Mesothelial cell of epicardium (in vitro differentiated cells): ENCODE measurements around the gene STMND1. TPM values are rescaled to one million over a fixed set of nuclear protein-coding genes. Genes with fewer than 3 reads are reported as not detected.
A peak's percentile ranks its signal among the peaks of the same experiment; 100 is the strongest.

ENCODE experiments used
- DNase-seq, 2 experiments: peaks; one replicate each; pipeline ENCODE4 v3.0.0; 2021; ENCODE audit warnings: low spot score in 2 of 2; ENCODE audit not compliant: unreplicated experiment in 2 of 2
- H3K27ac Mint-ChIP-seq: 2 replicates; pipeline ENCODE4 v1.8.0; 2021; ENCODE audit warnings: mixed read lengths
- H3K27me3 Mint-ChIP-seq: 2 replicates; pipeline ENCODE4 v1.8.0; 2021; ENCODE audit warnings: low read depth, mixed read lengths
- H3K36me3 Mint-ChIP-seq: 2 replicates; pipeline ENCODE4 v1.8.0; 2021; ENCODE audit warnings: mixed read lengths
- H3K4me1 Mint-ChIP-seq: 2 replicates; pipeline ENCODE4 v1.8.0; 2021; ENCODE audit warnings: mixed read lengths
- H3K4me3 Mint-ChIP-seq: 2 replicates; pipeline ENCODE4 v1.8.0; 2021; ENCODE audit warnings: mild to moderate bottlenecking, moderate library complexity, mixed read lengths
- H3K9me3 Mint-ChIP-seq: 2 replicates; pipeline ENCODE4 v1.8.0; 2021; ENCODE audit warnings: mixed read lengths
- CTCF ChIP-seq: fragments of 200-600 bp; sonication (generic); IDR thresholded peaks from one replicate; pipeline ENCODE4 v1.5.0; 2021; ENCODE audit warnings: antibody characterized with exemption; ENCODE audit not compliant: unreplicated experiment
- total RNA-seq: library from RNA; stranded (reverse); gene quantifications from 3 replicates; pipeline ENCODE4 v1.2.1, GENCODE V29; 2021

STMND1 gene
- total RNA-seq, 1 donor from 2014 or later, result 0.38 TPM

- H3K4me1 Mint-ChIP-seq, result no peaks in the 10 kb centered on the region
- H3K27ac Mint-ChIP-seq, result no peak overlapping the region
- TF ChIP-seq CTCF, result no peak
- H3K36me3 Mint-ChIP-seq, result no peaks in the 10 kb centered on the region
- peaks cover 17% of the 10 kb centered on the region for H3K9me3 Mint-ChIP-seq
- no peak for DNase-seq
- peaks cover 19% of the 10 kb centered on the region for H3K27me3 Mint-ChIP-seq
- H3K4me3 Mint-ChIP-seq, result no peak overlapping the region
These were observed 59.2 kb downstream of the STMND1 start for GRCh38 chr6:17161076-17161475.

- Mint-ChIP-seq H3K9me3 (peaks cover 17% of the 10 kb centered on the region), H3K4me1 (no peaks in the 10 kb centered on the region)
These were observed 63.5 kb downstream of the STMND1 start for GRCh38 chr6:17165383-17165782.

GRCh38 chr6:17167327-17167979 lies 65.6 kb downstream of the STMND1 start:
- Mint-ChIP-seq H3K36me3 (no peaks in the 10 kb centered on the region), H3K4me1 (no peaks in the 10 kb centered on the region), H3K4me3 (no peak overlapping the region), H3K9me3 (peaks cover 17% of the 10 kb centered on the region), H3K27ac (no peak overlapping the region), H3K27me3 (peaks cover 1% of the 10 kb centered on the region)
- no peak for DNase-seq
- TF ChIP-seq CTCF, result peak; percentile 30

More at GRCh38 chr6:17165383-17165782, 63.5 kb downstream of the STMND1 start:
- DNase-seq, result no peak
- Mint-ChIP-seq H3K27ac (no peak overlapping the region), H3K4me3 (no peak overlapping the region), H3K36me3 (no peaks in the 10 kb centered on the region), H3K27me3 (peaks cover 17% of the 10 kb centered on the region)
- TF ChIP-seq CTCF, result no peak

GRCh38 chr6:17169291-17169690 lies 67.4 kb downstream of the STMND1 start:
- Mint-ChIP-seq H3K27me3 (no peaks in the 10 kb centered on the region), H3K4me3 (no peak overlapping the region), H3K9me3 (peaks cover 9% of the 10 kb centered on the region), H3K27ac (no peak overlapping the region), H3K36me3 (no peaks in the 10 kb centered on the region), H3K4me1 (no peaks in the 10 kb centered on the region)
- no peak for TF ChIP-seq CTCF
- no peak for DNase-seq

- no peaks in the 10 kb centered on the region for H3K36me3 Mint-ChIP-seq
- peaks cover 6% of the 10 kb centered on the region for H3K9me3 Mint-ChIP-seq
- no peaks in the 10 kb centered on the region for H3K4me1 Mint-ChIP-seq
- no peak overlapping the region for H3K4me3 Mint-ChIP-seq
- no peak for TF ChIP-seq CTCF
- no peak for DNase-seq
- no peaks in the 10 kb centered on the region for H3K27me3 Mint-ChIP-seq
- H3K27ac Mint-ChIP-seq, result no peak overlapping the region
These were observed 67.9 kb downstream of the STMND1 start for GRCh38 chr6:17169711-17170110.
